ENCODE results near the gene FSTL4. TPM values are rescaled to one million over a fixed set of nuclear protein-coding genes. Genes with fewer than 3 reads are reported as not detected.

Gene FSTL4
- total and polyA plus RNA-seq, 2 donors, result 0.99 to 1.2 TPM

DNA sequence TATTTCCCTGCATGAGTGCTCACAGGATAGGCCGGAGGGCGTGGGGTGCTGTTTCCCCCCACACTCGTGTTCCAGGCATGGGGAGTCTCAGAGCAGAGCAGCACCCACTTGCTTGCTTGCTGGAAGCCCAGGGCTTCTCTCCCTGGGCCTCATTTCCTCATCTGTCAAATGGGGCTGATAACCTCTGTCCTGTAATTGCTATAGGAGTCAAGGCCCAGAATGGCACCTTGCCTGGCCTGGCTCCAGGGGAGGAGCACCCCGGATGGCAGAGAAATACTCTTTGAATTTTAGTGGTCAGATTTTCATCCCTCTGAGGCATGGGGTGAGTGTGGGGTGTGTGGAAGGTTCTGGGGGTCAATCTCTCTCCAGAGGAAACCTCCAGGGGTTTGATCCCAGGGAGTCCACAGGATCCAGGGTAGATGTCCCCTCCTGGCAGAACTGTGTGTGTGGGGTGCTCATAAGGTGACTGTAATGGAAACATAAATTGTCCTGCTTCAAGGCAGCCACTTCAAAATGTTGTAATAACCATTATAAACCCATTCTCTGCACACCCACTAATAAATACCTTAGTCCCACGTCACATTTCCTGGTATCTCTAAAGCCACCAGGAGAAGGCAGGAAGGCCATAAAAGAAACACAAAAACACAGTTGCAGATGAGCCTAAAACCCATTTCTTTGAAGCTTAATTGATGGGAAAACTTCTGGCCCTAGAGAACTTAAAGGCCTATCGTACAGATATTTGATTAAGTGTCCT, 272.2 kb downstream of the FSTL4 start:
- no peaks in the 10 kb centered on the region for H3K36me3 ChIP-seq (ENCODE audit: control insufficient read depth in 2 of 2, insufficient read depth in 2 of 2, low read length in 1 of 2)
- peaks cover 0 to 1% of the 10 kb centered on the region in 2 donors for H3K9me3 ChIP-seq (ENCODE audit: control insufficient read depth in 2 of 2, insufficient read depth in 1 of 2, low read length in 1 of 2)
- H3K27ac ChIP-seq (ENCODE audit: low read depth in 1 of 2, low read length in 1 of 2), result no peak overlapping the region
- H3K27me3 ChIP-seq (ENCODE audit: control insufficient read depth in 2 of 2, insufficient read depth in 1 of 2, low read length in 1 of 2), result no peaks in the 10 kb centered on the region
- 88% methylated on average over 6 of the region's 6 CpGs for whole genome bisulfite sequencing
- H3K4me1 ChIP-seq (ENCODE audit: control insufficient read depth in 2 of 2, insufficient read depth in 2 of 2, low read length in 2 of 2), result peaks cover 0 to 9% of the 10 kb centered on the region in 2 donors
- H3K4me3 ChIP-seq (ENCODE audit: low read length in 2 of 2), result no peak overlapping the region
- no peak for DNase-seq (ENCODE audit: low read depth in 6 of 9, low spot score in 9 of 9)

DNA sequence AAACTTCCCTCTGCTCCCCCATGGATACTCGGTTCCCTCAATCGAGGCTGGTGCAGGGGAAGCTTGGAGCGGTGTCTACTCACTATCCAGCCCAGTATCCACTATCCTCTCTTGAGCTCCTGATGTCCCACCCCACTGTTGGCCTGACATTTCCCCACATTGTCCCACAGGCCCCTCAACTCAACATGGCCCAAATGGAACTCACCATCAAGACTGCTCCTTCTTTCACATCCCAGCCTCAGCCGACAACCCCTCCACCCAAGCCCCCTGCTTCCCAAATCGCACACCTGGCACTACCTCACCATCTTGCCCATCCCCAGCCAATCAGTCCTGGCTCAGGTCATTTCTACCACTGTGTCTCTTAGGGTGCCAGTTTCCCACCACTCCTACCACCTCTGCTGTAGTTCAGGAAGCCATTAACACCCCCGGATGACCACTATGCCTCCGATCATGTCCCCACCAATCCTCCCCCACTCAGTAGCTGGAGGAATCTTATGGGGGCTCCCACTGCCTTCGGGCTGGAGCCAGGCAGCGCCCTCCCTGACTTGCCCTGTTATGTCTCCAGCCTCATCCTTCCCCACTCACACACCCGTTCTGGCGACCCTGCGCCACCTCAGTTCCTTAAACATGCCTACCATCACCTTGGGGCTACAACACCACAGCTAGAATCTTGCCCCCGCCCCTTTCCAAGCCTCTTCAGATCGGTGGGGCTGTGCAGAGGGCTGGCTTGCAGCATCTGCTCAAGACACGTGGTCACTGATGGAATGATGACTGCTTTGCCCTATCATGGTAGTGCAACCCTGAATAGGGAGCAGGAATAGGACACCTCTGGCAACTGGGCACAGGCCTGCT, 273.6 kb downstream of the FSTL4 start:
- Histone ChIP-seq H3K27ac (ENCODE audit: low read depth in 1 of 2, low read length in 1 of 2) (no peak overlapping the region), H3K4me3 (ENCODE audit: low read length in 2 of 2) (no peak overlapping the region), H3K27me3 (ENCODE audit: control insufficient read depth in 2 of 2, insufficient read depth in 1 of 2, low read length in 1 of 2) (no peaks in the 10 kb centered on the region), H3K9me3 (ENCODE audit: control insufficient read depth in 2 of 2, insufficient read depth in 1 of 2, low read length in 1 of 2) (peaks cover 0 to 1% of the 10 kb centered on the region in 2 donors), H3K36me3 (ENCODE audit: control insufficient read depth in 2 of 2, insufficient read depth in 2 of 2, low read length in 1 of 2) (no peaks in the 10 kb centered on the region), H3K4me1 (ENCODE audit: control insufficient read depth in 2 of 2, insufficient read depth in 2 of 2, low read length in 2 of 2) (peaks cover 0 to 9% of the 10 kb centered on the region in 2 donors)
- 98% methylated on average over 15 of the region's 15 CpGs for WGBS
- DNase-seq (ENCODE audit: low read depth in 6 of 9, low spot score in 9 of 9), result no peak

DNA sequence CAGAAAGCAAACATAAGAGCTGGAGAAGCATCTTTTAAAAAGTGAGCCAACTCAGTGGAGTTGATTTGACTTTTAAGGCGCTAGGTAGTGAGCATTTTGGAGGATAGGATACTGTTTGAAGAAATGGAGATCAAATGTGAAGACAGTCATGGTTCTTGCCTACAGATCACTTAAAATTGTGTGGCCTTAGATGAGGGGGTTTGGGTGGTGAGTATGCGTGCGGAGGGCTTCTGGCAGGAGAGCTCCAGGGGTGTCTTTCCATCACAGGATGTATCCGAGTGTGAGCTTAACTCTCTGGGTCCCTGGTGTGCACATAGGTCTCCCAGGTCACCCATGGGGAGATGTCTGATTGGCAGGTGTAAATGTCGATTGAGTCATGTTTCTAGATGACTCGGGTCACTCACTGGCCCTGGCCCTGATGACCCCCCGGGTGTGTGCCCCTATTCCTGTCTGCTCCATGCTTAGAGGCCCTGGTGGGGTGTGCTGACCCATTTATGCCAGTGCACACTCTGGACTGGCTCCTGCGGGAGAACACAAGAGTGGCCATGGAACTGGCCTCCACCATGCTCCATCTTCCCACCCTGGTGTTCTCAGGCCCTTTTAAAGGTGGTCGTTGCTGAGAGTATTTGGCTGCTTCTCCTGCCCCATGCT, 274.4 kb downstream of the FSTL4 start:
- peaks cover 0 to 1% of the 10 kb centered on the region in 2 donors for H3K9me3 ChIP-seq (ENCODE audit: control insufficient read depth in 2 of 2, insufficient read depth in 1 of 2, low read length in 1 of 2)
- peaks cover 0 to 12% of the 10 kb centered on the region in 2 donors for H3K4me1 ChIP-seq (ENCODE audit: control insufficient read depth in 2 of 2, insufficient read depth in 2 of 2, low read length in 2 of 2)
- no peak overlapping the region for H3K27ac ChIP-seq (ENCODE audit: low read depth in 1 of 2, low read length in 1 of 2)
- H3K36me3 ChIP-seq (ENCODE audit: control insufficient read depth in 2 of 2, insufficient read depth in 2 of 2, low read length in 1 of 2), result no peaks in the 10 kb centered on the region
- no peak for DNase-seq (ENCODE audit: low read depth in 6 of 9, low spot score in 9 of 9)
- WGBS, result 98% methylated on average over 9 of the region's 9 CpGs
- H3K27me3 ChIP-seq (ENCODE audit: control insufficient read depth in 2 of 2, insufficient read depth in 1 of 2, low read length in 1 of 2), result no peaks in the 10 kb centered on the region
- H3K4me3 ChIP-seq (ENCODE audit: low read length in 2 of 2), result no peak overlapping the region

DNA sequence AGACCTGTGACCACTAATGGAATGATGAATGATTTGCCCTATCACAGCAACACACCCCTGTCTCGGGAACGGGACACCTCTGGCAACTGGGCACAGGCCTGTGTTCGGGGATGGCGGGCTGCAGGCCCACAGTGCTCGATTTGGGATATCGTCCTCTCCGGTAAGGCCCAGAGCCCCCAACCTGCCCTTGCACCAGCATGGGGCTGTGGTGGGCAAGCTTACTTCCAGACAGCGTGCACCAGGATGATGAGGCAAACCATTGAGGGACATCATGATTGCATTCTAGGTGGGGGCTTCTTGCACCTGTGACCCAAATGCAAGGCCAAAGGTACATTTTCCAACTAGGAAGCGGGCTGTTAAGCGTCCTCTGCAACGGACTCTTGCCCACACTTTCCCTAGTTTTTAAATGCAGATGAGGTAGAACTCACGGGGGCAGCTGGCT, 275.4 kb downstream of the FSTL4 start:
- Histone ChIP-seq H3K27ac (ENCODE audit: low read depth in 1 of 2, low read length in 1 of 2) (no peak overlapping the region), H3K4me1 (ENCODE audit: control insufficient read depth in 2 of 2, insufficient read depth in 2 of 2, low read length in 2 of 2) (peaks cover 3 to 16% of the 10 kb centered on the region in 2 donors), H3K27me3 (ENCODE audit: control insufficient read depth in 2 of 2, insufficient read depth in 1 of 2, low read length in 1 of 2) (peaks cover 0 to 1% of the 10 kb centered on the region in 2 donors), H3K36me3 (ENCODE audit: control insufficient read depth in 2 of 2, insufficient read depth in 2 of 2, low read length in 1 of 2) (no peaks in the 10 kb centered on the region), H3K4me3 (ENCODE audit: low read length in 2 of 2) (no peak overlapping the region), H3K9me3 (ENCODE audit: control insufficient read depth in 2 of 2, insufficient read depth in 1 of 2, low read length in 1 of 2) (peaks cover 0 to 1% of the 10 kb centered on the region in 2 donors)
- 97% methylated on average over 12 of the region's 12 CpGs for WGBS
- no peak for DNase-seq (ENCODE audit: low read depth in 6 of 9, low spot score in 9 of 9)

DNA sequence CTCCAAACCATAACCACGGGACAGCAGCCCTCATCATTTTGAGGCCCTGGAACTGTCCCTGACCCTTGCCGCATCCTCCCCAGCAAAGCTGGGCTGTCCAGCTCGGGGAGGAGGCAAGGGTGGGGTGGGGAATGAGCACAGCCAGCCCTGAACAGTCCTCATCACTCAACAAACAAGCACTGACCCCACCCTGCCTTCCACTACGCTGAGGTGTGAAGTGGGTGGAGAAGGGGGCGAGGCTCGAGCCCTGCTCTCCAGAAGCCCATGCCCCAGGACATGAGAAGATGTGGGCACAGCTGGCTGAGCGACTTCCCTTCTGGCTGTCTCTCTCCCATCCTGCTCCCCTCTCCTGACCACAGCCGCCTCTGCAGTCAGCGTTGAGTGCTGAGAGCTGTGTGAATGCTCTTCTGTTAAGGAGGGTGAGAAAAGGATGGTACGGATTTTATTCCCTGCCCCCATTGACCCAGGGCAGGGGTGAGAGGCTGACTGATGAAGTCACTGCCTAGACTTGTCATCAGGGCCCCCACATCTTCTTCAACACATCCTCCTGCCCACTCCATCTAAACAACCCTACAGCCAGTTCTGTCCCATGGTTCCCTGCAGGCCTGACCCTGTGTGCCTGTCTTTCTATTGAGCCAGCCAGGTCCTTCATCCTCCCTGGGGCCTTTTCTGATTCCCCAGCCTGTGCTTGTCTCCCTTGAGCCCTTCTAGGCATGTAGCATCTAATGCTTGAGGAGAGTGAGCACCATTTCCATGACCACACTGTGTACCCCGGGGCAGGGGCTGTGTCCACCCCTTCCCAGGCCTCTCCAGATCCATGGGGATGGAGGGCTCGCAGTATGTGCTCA, 276.0 kb downstream of the FSTL4 start:
- no peaks in the 10 kb centered on the region for H3K36me3 ChIP-seq (ENCODE audit: control insufficient read depth in 2 of 2, insufficient read depth in 2 of 2, low read length in 1 of 2)
- no peak overlapping the region for H3K27ac ChIP-seq (ENCODE audit: low read depth in 1 of 2, low read length in 1 of 2)
- WGBS, result 46% methylated on average over 12 of the region's 12 CpGs
- H3K4me1 ChIP-seq (ENCODE audit: control insufficient read depth in 2 of 2, insufficient read depth in 2 of 2, low read length in 2 of 2), result peaks cover 4 to 20% of the 10 kb centered on the region in 2 donors
- peaks cover 0 to 1% of the 10 kb centered on the region in 2 donors for H3K9me3 ChIP-seq (ENCODE audit: control insufficient read depth in 2 of 2, insufficient read depth in 1 of 2, low read length in 1 of 2)
- H3K4me3 ChIP-seq (ENCODE audit: low read length in 2 of 2), result no peak overlapping the region
- DNase-seq (ENCODE audit: low read depth in 6 of 9, low spot score in 9 of 9), result peak in 1 of 9 donors; percentile 50
- H3K27me3 ChIP-seq (ENCODE audit: control insufficient read depth in 2 of 2, insufficient read depth in 1 of 2, low read length in 1 of 2), result peaks cover 0 to 5% of the 10 kb centered on the region in 2 donors

DNA sequence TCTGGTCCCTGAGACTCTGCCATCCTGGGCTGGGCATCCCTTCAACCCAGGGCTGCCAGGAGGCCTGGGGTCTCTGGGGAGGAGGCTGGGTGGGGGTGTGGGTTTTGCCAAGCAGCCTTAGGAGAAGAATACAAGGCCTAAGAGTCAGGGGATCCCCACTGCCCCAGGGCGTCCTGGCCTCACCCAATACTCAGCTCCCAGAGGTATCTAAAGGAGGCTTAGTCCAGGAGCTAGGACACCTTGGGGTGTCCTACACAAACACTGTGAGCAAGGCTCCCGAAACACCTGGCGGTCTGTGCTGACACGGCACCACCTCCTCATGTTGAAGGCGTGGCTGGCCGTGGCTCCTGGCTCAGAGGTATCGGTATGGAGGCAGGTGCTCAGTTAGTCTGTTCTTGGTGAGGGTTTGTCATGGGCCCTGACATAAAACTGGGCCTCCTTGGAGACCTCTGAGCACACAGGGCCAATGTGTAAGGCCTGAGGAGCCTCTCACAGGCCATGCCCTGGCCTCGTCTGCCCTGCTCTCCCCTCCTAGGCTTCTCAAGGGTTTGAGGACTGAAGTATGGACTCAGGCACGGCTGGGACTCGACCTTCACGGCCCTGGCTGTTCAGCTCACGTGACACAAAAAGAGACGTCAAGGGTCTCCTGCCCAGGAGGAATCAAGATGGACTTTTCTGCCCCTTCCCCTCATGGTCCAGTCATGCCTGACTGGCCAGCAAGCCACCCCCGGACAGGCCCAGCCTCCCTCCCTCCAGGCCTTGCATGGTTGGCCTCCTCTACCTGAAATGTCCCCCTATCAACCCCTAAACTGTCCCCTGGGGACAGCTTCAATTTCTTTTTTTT, 277.3 kb downstream of the FSTL4 start:
- Histone ChIP-seq H3K36me3 (ENCODE audit: control insufficient read depth in 2 of 2, insufficient read depth in 2 of 2, low read length in 1 of 2) (no peaks in the 10 kb centered on the region), H3K27me3 (ENCODE audit: control insufficient read depth in 2 of 2, insufficient read depth in 1 of 2, low read length in 1 of 2) (peaks cover 0 to 5% of the 10 kb centered on the region in 2 donors), H3K27ac (ENCODE audit: low read depth in 1 of 2, low read length in 1 of 2) (no peak overlapping the region), H3K4me3 (ENCODE audit: low read length in 2 of 2) (no peak overlapping the region), H3K9me3 (ENCODE audit: control insufficient read depth in 2 of 2, insufficient read depth in 1 of 2, low read length in 1 of 2) (peaks cover 0 to 1% of the 10 kb centered on the region in 2 donors), H3K4me1 (ENCODE audit: control insufficient read depth in 2 of 2, insufficient read depth in 2 of 2, low read length in 2 of 2) (peaks cover 4 to 27% of the 10 kb centered on the region in 2 donors)
- 98% methylated on average over 14 of the region's 14 CpGs for WGBS
- DNase-seq (ENCODE audit: low read depth in 6 of 9, low spot score in 9 of 9), result no peak

DNA sequence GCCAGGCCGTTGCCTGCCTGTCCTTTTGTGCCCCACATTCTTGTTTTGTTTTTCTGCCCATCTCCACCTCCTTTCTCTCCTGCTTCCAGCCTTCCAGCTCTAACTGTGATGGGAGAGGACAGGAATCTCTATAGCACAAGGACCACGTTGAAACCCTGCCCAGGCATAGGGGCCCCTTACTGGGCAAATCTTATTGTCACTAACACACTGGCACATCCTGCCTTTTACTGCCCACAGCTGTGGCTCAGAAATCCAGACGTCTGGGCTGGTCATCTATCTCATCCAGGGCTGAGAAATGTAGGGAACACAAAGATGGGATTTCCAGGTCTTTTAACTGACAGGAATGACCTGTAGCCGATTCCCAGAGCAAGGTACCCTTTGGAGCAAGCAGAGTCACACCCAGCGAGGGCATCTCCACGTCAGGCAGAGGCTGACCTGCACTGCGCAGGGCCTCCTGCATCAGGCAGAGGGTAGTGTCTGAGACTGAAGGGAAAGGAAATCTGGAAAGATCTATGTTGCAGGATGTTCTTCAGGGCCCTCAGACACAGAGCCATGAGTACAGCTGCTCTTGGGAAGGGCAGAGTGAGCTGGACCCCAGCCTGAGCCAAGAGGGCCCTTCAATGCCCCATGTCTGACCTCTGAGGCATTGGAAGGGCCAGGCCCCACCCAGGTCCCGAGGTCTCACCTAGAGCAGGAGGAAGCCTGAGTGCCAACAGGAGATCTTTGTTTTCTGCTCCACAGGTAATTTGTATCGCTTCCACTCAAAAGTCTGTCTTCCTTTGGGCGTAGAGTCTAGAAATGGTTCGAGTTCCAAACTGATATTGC, 278.8 kb downstream of the FSTL4 start:
- no peak for DNase-seq (ENCODE audit: low read depth in 6 of 9, low spot score in 9 of 9)
- 94% methylated on average over 11 of the region's 11 CpGs for WGBS
- H3K27me3 ChIP-seq (ENCODE audit: control insufficient read depth in 2 of 2, insufficient read depth in 1 of 2, low read length in 1 of 2), result peaks cover 0 to 5% of the 10 kb centered on the region in 2 donors
- peaks cover 0 to under 1% of the 10 kb centered on the region in 2 donors for H3K9me3 ChIP-seq (ENCODE audit: control insufficient read depth in 2 of 2, insufficient read depth in 1 of 2, low read length in 1 of 2)
- H3K4me1 ChIP-seq (ENCODE audit: control insufficient read depth in 2 of 2, insufficient read depth in 2 of 2, low read length in 2 of 2), result peaks cover 4 to 27% of the 10 kb centered on the region in 2 donors
- no peaks in the 10 kb centered on the region for H3K36me3 ChIP-seq (ENCODE audit: control insufficient read depth in 2 of 2, insufficient read depth in 2 of 2, low read length in 1 of 2)
- no peak overlapping the region for H3K27ac ChIP-seq (ENCODE audit: low read depth in 1 of 2, low read length in 1 of 2)
- no peak overlapping the region for H3K4me3 ChIP-seq (ENCODE audit: low read length in 2 of 2)

Data from thymus (tissue), 11 donors.